K562 (cell line): ENCODE measurements around the gene LRRC26. TPM values are rescaled to one million over a fixed set of nuclear protein-coding genes. Genes with fewer than 3 reads are reported as not detected.

Experiments
- ATAC-seq: fragments of 200-7000 bp; cut with Tn5 transposase; 3 replicates; pipeline ENCODE4 v1.9.1; 2020; ENCODE audit warnings: moderate library complexity
- BruUV-seq: library from RNA; stranded (reverse); fragments of 400-500 nt; replicated peaks from 2 replicates; lab custom pipeline; 2021; lab: Mats Ljungman, UMichigan
- CTCF ChIA-PET: fragments of 300-600 bp; formaldehyde crosslinking; extraction: SDS; loops from one replicate; lab custom pipeline; 2021; ENCODE audit warnings: low intra/inter-chr PET ratio; lab: Yijun Ruan, JAX
- POLR2A ChIA-PET: fragments of 300-600, 350-650 bp; sonication (Branson Sonifier 250); formaldehyde crosslinking; extraction: SDS; loops from one replicate; lab custom pipeline; 2021; ENCODE audit warnings: antibody characterized with exemption, inconsistent platforms; lab: Yijun Ruan, JAX
- DNase-seq, 4 experiments: peaks; one replicate each; pipeline versions ENCODE4 v3.0.0 to v3.0.0-alpha.2; 2011 to 2018; ENCODE audit warnings: low spot score in 3 of 4, mixed read lengths in 3 of 4; ENCODE audit errors: extremely low read depth in 1 of 4
- FAIRE-seq: peaks from 2 replicates; lab custom pipeline; 2011; peaks lifted over from hg19 to GRCh38; lab: Jason Lieb, UNC
- H2AFZ ChIP-seq: 2 replicates; pipeline ENCODE4 v1.6.0; 2011; ENCODE audit warnings: low read depth, low read length, control low read depth, inconsistent platforms
- H3K27ac ChIP-seq: fragments of 200-600 bp; 3 replicates; pipeline ENCODE4 v1.8.0; 2011; ENCODE audit warnings: low read depth, mild to moderate bottlenecking, control low read depth, inconsistent platforms, low read length, moderate library complexity, mixed read lengths; ENCODE audit errors: extremely low read depth
- H3K27me3 ChIP-seq, 2 experiments: fragments of 300-600 bp in 1 of 2; 2 replicates in 1 of 2; 3 replicates in 1 of 2; pipeline versions ENCODE4 v1.6.0 to v1.8.0; 2011; ENCODE audit warnings: inconsistent platforms in 2 of 2, low read length in 2 of 2, mild to moderate bottlenecking in 1 of 2, mixed read lengths in 1 of 2, moderate library complexity in 1 of 2; ENCODE audit not compliant: control insufficient read depth in 2 of 2, insufficient read depth in 2 of 2
- H3K36me3 ChIP-seq: fragments of 300-600 bp; 3 replicates; pipeline ENCODE4 v1.8.0; 2011; ENCODE audit warnings: mild to moderate bottlenecking, low read length, inconsistent platforms; ENCODE audit not compliant: control insufficient read depth, insufficient read depth
- H3K4me1 ChIP-seq, 2 experiments: fragments of 200-600 bp in 1 of 2; replicated peaks in 1 of 2; 2 replicates in 1 of 2; 3 replicates in 1 of 2; pipeline versions ENCODE4 v1.5.1 to v1.8.0; 2011; ENCODE audit warnings: inconsistent platforms in 2 of 2, low read length in 2 of 2, mild to moderate bottlenecking in 1 of 2, mixed read lengths in 1 of 2, moderate library complexity in 1 of 2; ENCODE audit not compliant: control insufficient read depth in 2 of 2, insufficient read depth in 2 of 2
- H3K4me2 ChIP-seq: 2 replicates; pipeline ENCODE4 v1.6.1; 2011; ENCODE audit warnings: low read length, control low read depth, inconsistent platforms, mixed read lengths; ENCODE audit not compliant: insufficient read depth
- H3K4me3 ChIP-seq: fragments of 200-600 bp; sonication (generic), shearing (Covaris generic); 2 replicates; pipeline ENCODE4 v1.5.1; 2016; ENCODE audit warnings: control low read depth, inconsistent platforms
- H3K79me2 ChIP-seq: fragments of 200-600 bp; 3 replicates; pipeline ENCODE4 v1.8.0; 2011; ENCODE audit warnings: low read length, inconsistent platforms; ENCODE audit not compliant: control insufficient read depth, insufficient read depth
- H3K9ac ChIP-seq, 2 experiments: 2 replicates each; pipeline versions ENCODE4 v1.6.0 to v1.6.1; 2011; ENCODE audit warnings: low read depth in 2 of 2, low read length in 2 of 2, control low read depth in 1 of 2, inconsistent platforms in 1 of 2, mild to moderate bottlenecking in 1 of 2, mixed read lengths in 1 of 2; ENCODE audit not compliant: insufficient read depth in 1 of 2
- H3K9me1 ChIP-seq: one replicate; pipeline ENCODE4 v1.6.0; 2011; ENCODE audit warnings: inconsistent platforms, mild to moderate bottlenecking, low read length, moderate library complexity; ENCODE audit not compliant: control insufficient read depth, insufficient read depth
- H3K9me3 ChIP-seq: replicated peaks from 2 replicates; pipeline ENCODE4 v1.5.1; 2011; ENCODE audit warnings: low read depth, low read length, inconsistent platforms; ENCODE audit not compliant: control insufficient read depth, insufficient read depth
- H4K20me1 ChIP-seq: replicated peaks from 2 replicates; pipeline ENCODE4 v1.6.1; 2011; ENCODE audit warnings: low read length, inconsistent platforms, mixed read lengths; ENCODE audit not compliant: control insufficient read depth, insufficient read depth
- HNRNPLL ChIP-seq: fragments of 200-400 bp; formaldehyde crosslinking; IDR thresholded peaks from 2 replicates; pipeline ENCODE4 v1.6.1; 2017; ENCODE audit warnings: low read length, low read depth, mild to moderate bottlenecking; ENCODE audit not compliant: poor library complexity, severe bottlenecking
- POLR2G ChIP-seq: fragments of 200-400 bp; formaldehyde crosslinking; IDR thresholded peaks from 2 replicates; pipeline ENCODE4 v1.6.1; 2017; ENCODE audit warnings: low read depth, mild to moderate bottlenecking, antibody characterized with exemption, low read length, moderate library complexity
- RBFOX2 ChIP-seq: fragments of 200-400 bp; formaldehyde crosslinking; IDR thresholded peaks from 2 replicates; pipeline ENCODE4 v1.6.1; 2017; ENCODE audit warnings: low read depth, mild to moderate bottlenecking, low read length, moderate library complexity
- ZSCAN29 ChIP-seq: fragments of 450-650 bp; IDR thresholded peaks from 2 replicates; pipeline ENCODE4 v1.6.1; 2017
- WGBS: fragments of 100-300 bp; shearing (Covaris generic); methylation state at CpG from one replicate; pipeline ENCODE4 v1.1.6; 2016; ENCODE audit warnings: low coverage, mixed read lengths; ENCODE audit not compliant: insufficient coverage; ENCODE audit errors: missing lambda C conversion rate; 5-methylcytosine and 5-hydroxymethylcytosine counted together
- in situ Hi-C: fragments of 300-500 bp; cut with MboI; formaldehyde crosslinking; loops from 4 replicates; pipeline ENCODE4 v1.15.0; 2018; ENCODE audit warnings: inconsistent platforms, mixed read lengths
- intact Hi-C: fragments of 100-400 bp; cut with micrococcal nuclease; formaldehyde crosslinking; loops from 2 replicates; pipeline ENCODE4 v1.14.2; 2022
- polyA plus RNA-seq, 8 experiments: library from polyadenylated mRNA; depleted of rRNA in 4 of 8; stranded (reverse) in 5 of 8; unstranded in 3 of 8; fragments of >200 nt; fragmentation: Nextera tagmentation in 2 of 8; fragmentation: Illumina TruSeq in 1 of 8; extraction: Ambion mirVana in 2 of 8; extraction: Trizol in 1 of 8; gene quantifications; 2 replicates each; pipeline versions ENCODE4 v1.2.1 to v1.2.3, GENCODE V29; 2011 to 2014; ENCODE audit warnings: inconsistent platforms in 1 of 8, missing spikeins in 1 of 8
- total RNA-seq, 7 experiments: library from RNA; depleted of rRNA in 6 of 7; stranded (reverse); fragments of >200 nt in 6 of 7; fragmentation: Illumina TruSeq in 2 of 7; extraction: Trizol in 2 of 7; gene quantifications; 2 replicates each; pipeline versions ENCODE4 v1.2.1 to v1.2.3, GENCODE V29; 2011 to 2021; ENCODE audit warnings: low replicate concordance in 1 of 7

The LRRC26 gene
- total and polyA plus RNA-seq, 9 of the 15 experiments (the other 6 are each of a cell fraction or from before 2014, with no cell fraction given), result not detected

DNA sequence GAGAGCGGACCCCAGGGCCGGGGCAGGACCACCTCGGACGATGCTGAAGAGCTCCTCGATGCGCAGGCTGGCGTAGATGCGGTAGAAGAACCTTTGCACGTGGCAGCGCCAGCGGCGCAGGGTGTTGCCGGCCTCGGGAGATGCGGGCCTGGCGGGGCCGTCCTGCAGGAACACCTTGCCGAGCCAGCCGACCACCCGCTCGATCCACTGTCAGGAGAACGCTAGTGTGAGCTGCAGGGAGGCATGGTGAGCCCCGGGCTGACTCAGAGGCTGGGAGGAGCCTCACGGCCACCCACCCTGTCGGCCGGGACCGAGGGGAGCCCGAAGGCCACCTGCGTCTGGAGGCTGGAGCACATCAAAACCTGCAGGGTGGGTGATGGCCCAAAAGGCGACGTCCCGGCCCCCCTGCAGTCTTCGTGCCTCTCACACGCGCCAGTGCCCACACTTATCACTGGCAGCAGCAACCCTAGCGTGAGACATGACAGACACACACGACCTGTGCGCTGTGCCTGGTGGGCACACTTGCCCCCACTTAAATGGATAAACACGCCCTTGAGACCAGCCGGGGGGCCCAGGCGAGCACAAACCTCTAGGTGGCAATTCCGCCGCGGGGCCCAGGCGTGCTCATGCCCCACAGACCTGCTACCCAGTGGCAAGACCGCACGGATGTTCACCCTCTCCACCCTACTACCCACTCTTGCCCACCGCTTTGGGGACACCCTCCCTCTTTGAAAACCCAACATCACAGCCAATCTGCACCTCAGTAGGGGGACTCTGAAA is 15.2 kb upstream of the LRRC26 start:
- intact Hi-C loops (no loop called here), in situ Hi-C loops (loop anchor here (5.0 kb wide), 1 partner anchor 42 kb away; the partner anchor contains the start of genes CYSRT1 and RNF224)
- H3K9me3 ChIP-seq, result no peaks in the 10 kb centered on the region
- no peaks in the 10 kb centered on the region for H3K27me3 ChIP-seq
- H3K4me2 ChIP-seq, result no peak overlapping the region
- peak overlapping the region in 1 of 2 experiments; percentile 41; a peak in 1 of 4 replicates for H3K9ac ChIP-seq
- H3K4me1 ChIP-seq, result peaks cover 18 to 79% of the 10 kb centered on the region in 2 experiments
- peaks cover 36% of the 10 kb centered on the region for H3K79me2 ChIP-seq
- 93% methylated on average over 39 of the region's 48 CpGs for WGBS
- ChIA-PET POLR2A (interaction anchor here (0.5 to 1.0 kb wide), 2 partner anchors 9 to 12 kb away, joined by 3 to 9 read pairs; no protein-coding TSS in a partner anchor), CTCF (no interaction called here)
- no peak for DNase-seq
- peaks cover 8% of the 10 kb centered on the region for H4K20me1 ChIP-seq
- no peaks in the 10 kb centered on the region for H3K9me1 ChIP-seq
- peaks cover 72% of the 10 kb centered on the region; the same call in 2 of the 3 replicates for H3K36me3 ChIP-seq
- BruUV-seq, result no TSS peak
- no peak overlapping the region for H2AFZ ChIP-seq
- H3K4me3 ChIP-seq, result no peak overlapping the region
- ATAC-seq, result no peak
- no peak for FAIRE-seq
- no peak overlapping the region for H3K27ac ChIP-seq
- TF ChIP-seq RBFOX2 (0 out of 2 replicates have a peak, but pooled peaks have one; percentile 15), ZSCAN29 (no peak)

- Histone ChIP-seq H3K4me1 (peaks cover 11 to 79% of the 10 kb centered on the region in 2 experiments), H4K20me1 (peaks cover 8% of the 10 kb centered on the region), H3K9ac (no peak overlapping the region; a peak in 1 of 4 replicates), H3K9me3 (no peaks in the 10 kb centered on the region), H3K4me2 (no peak overlapping the region), H3K36me3 (peaks cover 74% of the 10 kb centered on the region; the same call in 2 of the 3 replicates), H3K9me1 (no peaks in the 10 kb centered on the region), H3K27me3 (no peaks in the 10 kb centered on the region), H3K4me3 (no peak overlapping the region), H3K27ac (no peak overlapping the region), H3K79me2 (peaks cover 26% of the 10 kb centered on the region), H2AFZ (no peak overlapping the region)
- 91% methylated on average over 25 of the region's 27 CpGs for WGBS
- 0 out of 2 replicates have a peak, but pooled peaks have one; percentile 57 for TF ChIP-seq POLR2G
- TF ChIP-seq RBFOX2, result 0 out of 2 replicates have a peak, but pooled peaks have one; percentile 28
- TF ChIP-seq HNRNPLL, result no peak
- FAIRE-seq (no peak), ATAC-seq (no peak), DNase-seq (no peak)
- BruUV-seq, result no TSS peak
- intact Hi-C loops (no loop called here), in situ Hi-C loops (no loop called here)
- POLR2A ChIA-PET, result interaction anchor here (0.5 to 1.1 kb wide), 3 partner anchors 10 to 15 kb away, joined by 3 to 9 read pairs (median 4); no protein-coding TSS in a partner anchor
- CTCF ChIA-PET, result no interaction called here
Observed at GRCh38 chr9:137183980-137184595, 14.2 kb upstream of the LRRC26 start.
